Liver (tissue), 3 donors: ENCODE measurements around the gene CEP162.
A peak's percentile ranks its signal among the peaks of the same experiment; 100 is the strongest.

Experiments used
- ATF3 ChIP-seq: IDR thresholded peaks from 2 replicates; pipeline ENCODE4 v1.6.1; 2016; ENCODE audit warnings: antibody characterized with exemption
- CTCF ChIP-seq: fragments of 150-350 bp; IDR thresholded peaks from 2 replicates; pipeline ENCODE4 v1.5.1; 2017; ENCODE audit warnings: improper control_type of control experiment, low read depth, low read length; ENCODE audit not compliant: missing input control
- JUND ChIP-seq, 2 donors: IDR thresholded peaks; 2 replicates each; pipeline ENCODE4 v1.6.1; 2016; ENCODE audit warnings: antibody characterized with exemption in 2 of 2
- MAX ChIP-seq: IDR thresholded peaks from 2 replicates; pipeline ENCODE4 v1.6.1; 2016; ENCODE audit warnings: antibody characterized with exemption
- REST ChIP-seq: IDR thresholded peaks from 2 replicates; pipeline ENCODE4 v1.6.1; 2016; ENCODE audit warnings: antibody characterized with exemption, mild to moderate bottlenecking
- TAF1 ChIP-seq: conservative IDR thresholded peaks from 2 replicates; pipeline ENCODE4 v1.6.1; 2016; ENCODE audit warnings: antibody characterized with exemption, mild to moderate bottlenecking
- YY1 ChIP-seq: IDR thresholded peaks from 2 replicates; pipeline ENCODE4 v1.6.1; 2016; ENCODE audit warnings: antibody characterized with exemption, mild to moderate bottlenecking
- donor health status: healthy.
- donor health status: healthy.

- TF ChIP-seq YY1 (no peak), CTCF (peak; percentile 9), JUND (IDR thresholded peaks at IDR 0.05) (no peak), MAX (no peak), REST (no peak), TAF1 (no peak), ATF3 (no peak)
Observed at GRCh38 chr6:84197708-84198107, 29.7 kb downstream of the CEP162 start.
